Suprapubic skin (tissue), 3 donors: ENCODE results near the gene RASA3.

Experiments
- POLR2AphosphoS5 ChIP-seq, 3 donors: sonication (generic); formaldehyde crosslinking; IDR thresholded peaks; one replicate each; pipeline ENCODE4 v1.6.1; 2017; ENCODE audit warnings: antibody characterized with exemption in 3 of 3
- TF ChIP-seq, protein P1 (sequence below), 2 donors: fragments of 200-600 bp in 1 of 2; fragments of 450-650 bp in 1 of 2; sonication (generic) in 1 of 2; IDR thresholded peaks; one replicate each; pipeline ENCODE4 v1.5.1; 2016 to 2019; ENCODE audit warnings: antibody characterized with exemption in 2 of 2, mild to moderate bottlenecking in 1 of 2, moderate library complexity in 1 of 2

DNA sequence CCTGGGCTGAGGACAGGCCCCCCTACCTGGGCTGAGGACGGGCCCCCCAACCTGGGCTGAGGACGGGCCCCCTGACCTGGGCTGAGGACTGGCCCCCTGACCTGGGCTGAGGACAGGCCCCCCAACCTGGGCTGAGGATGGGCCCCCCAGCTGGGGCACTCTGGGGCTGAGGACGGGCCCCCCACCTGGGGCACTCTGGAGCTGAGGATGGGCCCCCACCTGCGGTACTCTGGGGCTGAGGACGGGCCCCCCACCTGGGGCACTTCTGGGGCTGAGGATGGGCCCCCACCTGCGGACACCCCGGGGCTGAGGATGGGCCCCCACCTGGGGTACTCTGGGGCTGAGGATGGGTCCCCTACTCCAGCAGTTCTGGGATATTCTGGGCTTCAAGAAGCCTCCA, 65.5 kb downstream of the RASA3 start:
- no peak for TF ChIP-seq POLR2AphosphoS5 (IDR thresholded peaks at IDR 0.05)
- TF ChIP-seq, protein P1, sequence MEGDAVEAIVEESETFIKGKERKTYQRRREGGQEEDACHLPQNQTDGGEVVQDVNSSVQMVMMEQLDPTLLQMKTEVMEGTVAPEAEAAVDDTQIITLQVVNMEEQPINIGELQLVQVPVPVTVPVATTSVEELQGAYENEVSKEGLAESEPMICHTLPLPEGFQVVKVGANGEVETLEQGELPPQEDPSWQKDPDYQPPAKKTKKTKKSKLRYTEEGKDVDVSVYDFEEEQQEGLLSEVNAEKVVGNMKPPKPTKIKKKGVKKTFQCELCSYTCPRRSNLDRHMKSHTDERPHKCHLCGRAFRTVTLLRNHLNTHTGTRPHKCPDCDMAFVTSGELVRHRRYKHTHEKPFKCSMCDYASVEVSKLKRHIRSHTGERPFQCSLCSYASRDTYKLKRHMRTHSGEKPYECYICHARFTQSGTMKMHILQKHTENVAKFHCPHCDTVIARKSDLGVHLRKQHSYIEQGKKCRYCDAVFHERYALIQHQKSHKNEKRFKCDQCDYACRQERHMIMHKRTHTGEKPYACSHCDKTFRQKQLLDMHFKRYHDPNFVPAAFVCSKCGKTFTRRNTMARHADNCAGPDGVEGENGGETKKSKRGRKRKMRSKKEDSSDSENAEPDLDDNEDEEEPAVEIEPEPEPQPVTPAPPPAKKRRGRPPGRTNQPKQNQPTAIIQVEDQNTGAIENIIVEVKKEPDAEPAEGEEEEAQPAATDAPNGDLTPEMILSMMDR (IDR thresholded peaks at IDR 0.05): no peak
